ENCODE results near the gene DDX17. TPM values are rescaled to one million over a fixed set of nuclear protein-coding genes. Genes with fewer than 3 reads are reported as not detected.

The DDX17 gene
- total and polyA plus RNA-seq, 2 of the 8 experiments (the other 6 are each of a cell fraction or from before 2014, with no cell fraction given): 437 to 441 TPM

DNA sequence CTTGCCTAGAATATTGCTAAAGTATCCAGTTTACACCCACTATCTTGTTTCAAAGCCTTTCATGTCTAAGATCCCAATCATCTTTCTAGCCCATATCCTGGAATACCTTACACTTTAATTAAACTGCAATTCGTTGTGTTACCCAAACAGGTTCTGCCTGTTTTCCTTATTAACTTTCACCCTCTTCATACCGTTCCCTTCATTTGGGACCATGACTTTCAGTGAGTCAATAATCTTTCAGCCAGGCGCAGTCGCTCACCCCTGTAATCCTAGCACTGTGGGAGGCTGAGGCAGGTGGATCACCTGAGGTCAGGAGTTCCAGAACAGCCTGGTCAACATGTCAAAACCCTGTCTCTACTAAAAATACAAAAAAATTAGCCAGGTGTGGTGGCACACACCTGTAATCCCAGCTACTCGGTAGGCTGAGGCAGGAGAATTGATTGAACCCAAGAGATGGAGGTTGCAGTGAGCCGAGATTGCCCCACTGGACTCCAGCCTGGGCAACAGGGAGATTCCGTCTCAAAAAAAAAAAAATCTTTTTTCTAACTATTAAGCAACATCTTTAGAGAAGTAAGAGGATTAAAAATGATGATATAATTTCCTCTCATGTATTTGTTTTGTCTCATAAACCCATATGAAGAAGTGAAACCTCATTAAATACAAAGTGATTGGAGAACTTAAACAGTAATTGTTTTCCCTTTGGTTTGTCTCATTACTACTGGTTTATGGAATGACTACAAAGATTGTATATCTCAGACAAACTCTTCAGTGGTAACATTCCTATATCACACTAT lies 43.2 kb upstream of the DDX17 start (continued):
- TF ChIP-seq RNF2 (IDR thresholded peaks at IDR 0.05; ENCODE audit: borderline replicate concordance, low read depth, low read length, missing control alignments, poor library complexity, severe bottlenecking) (no peak), FOSL1 (IDR thresholded peaks at IDR 0.05; ENCODE audit: insufficient read depth, low read depth, low read length) (no peak), POU5F1 (IDR thresholded peaks at IDR 0.05; ENCODE audit: low read depth, low read length) (no peak), CEBPB (IDR thresholded peaks at IDR 0.05; ENCODE audit: low read depth, low read length) (no peak), CHD1 (IDR thresholded peaks at IDR 0.05; ENCODE audit: low read depth, low read length) (no peak), EP300 (IDR thresholded peaks at IDR 0.05; ENCODE audit: borderline replicate concordance in 1 of 2, low read depth in 2 of 2, low read length in 2 of 2) (no peak), RFX5 (IDR thresholded peaks at IDR 0.05; ENCODE audit: borderline replicate concordance, low read depth, low read length) (no peak), ZNF274 (IDR thresholded peaks at IDR 0.05; ENCODE audit: borderline replicate concordance, extremely low read depth, low read length) (no peak)
